ENCODE measurements around the gene SLC25A13. TPM values are rescaled to one million over a fixed set of nuclear protein-coding genes. Genes with fewer than 3 reads are reported as not detected.

SLC25A13 gene
- total RNA-seq, 1 experiment from 2014 or later = 77.2 TPM

- peaks cover 11% of the 10 kb centered on the region for H3K9me3 Mint-ChIP-seq
- H3K4me3 Mint-ChIP-seq = no peak overlapping the region
- no peak for DNase-seq (ENCODE audit: low spot score)
- peaks cover 3% of the 10 kb centered on the region for H3K4me1 Mint-ChIP-seq
- ATAC-seq = no peak
- H3K27ac Mint-ChIP-seq = no peak overlapping the region
- H3K36me3 Mint-ChIP-seq = peaks cover 5% of the 10 kb centered on the region
- POLR2A ChIA-PET = no interaction called here
- H3K27me3 Mint-ChIP-seq (ENCODE audit: low read depth) = no peaks in the 10 kb centered on the region
- CTCF ChIA-PET = no interaction called here
- TF ChIP-seq GTF2I (CRISPR knock-in tag; conservative IDR thresholded peaks at IDR 0.05) (no peak), ZNF396 (CRISPR knock-in tag; IDR thresholded peaks at IDR 0.05; ENCODE audit: borderline replicate concordance) (no peak), ELF4 (CRISPR knock-in tag; IDR thresholded peaks at IDR 0.05; ENCODE audit: low read depth) (no peak), ZNF121 (CRISPR knock-in tag; IDR thresholded peaks at IDR 0.05) (no peak), SMAD4 (CRISPR knock-in tag; IDR thresholded peaks at IDR 0.05) (no peak), GRHL2 (CRISPR knock-in tag; IDR thresholded peaks at IDR 0.05; ENCODE audit: insufficient replicate concordance, severe bottlenecking) (no peak), SP1 (CRISPR knock-in tag; conservative IDR thresholded peaks at IDR 0.05) (no peak), AFF4 (CRISPR knock-in tag; IDR thresholded peaks at IDR 0.05; ENCODE audit: borderline replicate concordance) (no peak), ZNF232 (CRISPR knock-in tag; IDR thresholded peaks at IDR 0.05) (no peak), E2F4 (CRISPR knock-in tag; IDR thresholded peaks at IDR 0.05; ENCODE audit: borderline replicate concordance, low read depth) (no peak), CREB1 (CRISPR knock-in tag; IDR thresholded peaks at IDR 0.05) (no peak)
- TF ChIP-seq, protein P1, sequence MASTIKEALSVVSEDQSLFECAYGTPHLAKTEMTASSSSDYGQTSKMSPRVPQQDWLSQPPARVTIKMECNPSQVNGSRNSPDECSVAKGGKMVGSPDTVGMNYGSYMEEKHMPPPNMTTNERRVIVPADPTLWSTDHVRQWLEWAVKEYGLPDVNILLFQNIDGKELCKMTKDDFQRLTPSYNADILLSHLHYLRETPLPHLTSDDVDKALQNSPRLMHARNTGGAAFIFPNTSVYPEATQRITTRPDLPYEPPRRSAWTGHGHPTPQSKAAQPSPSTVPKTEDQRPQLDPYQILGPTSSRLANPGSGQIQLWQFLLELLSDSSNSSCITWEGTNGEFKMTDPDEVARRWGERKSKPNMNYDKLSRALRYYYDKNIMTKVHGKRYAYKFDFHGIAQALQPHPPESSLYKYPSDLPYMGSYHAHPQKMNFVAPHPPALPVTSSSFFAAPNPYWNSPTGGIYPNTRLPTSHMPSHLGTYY (CRISPR knock-in tag; IDR thresholded peaks at IDR 0.05) = no peak
- TF ChIP-seq, protein P2, sequence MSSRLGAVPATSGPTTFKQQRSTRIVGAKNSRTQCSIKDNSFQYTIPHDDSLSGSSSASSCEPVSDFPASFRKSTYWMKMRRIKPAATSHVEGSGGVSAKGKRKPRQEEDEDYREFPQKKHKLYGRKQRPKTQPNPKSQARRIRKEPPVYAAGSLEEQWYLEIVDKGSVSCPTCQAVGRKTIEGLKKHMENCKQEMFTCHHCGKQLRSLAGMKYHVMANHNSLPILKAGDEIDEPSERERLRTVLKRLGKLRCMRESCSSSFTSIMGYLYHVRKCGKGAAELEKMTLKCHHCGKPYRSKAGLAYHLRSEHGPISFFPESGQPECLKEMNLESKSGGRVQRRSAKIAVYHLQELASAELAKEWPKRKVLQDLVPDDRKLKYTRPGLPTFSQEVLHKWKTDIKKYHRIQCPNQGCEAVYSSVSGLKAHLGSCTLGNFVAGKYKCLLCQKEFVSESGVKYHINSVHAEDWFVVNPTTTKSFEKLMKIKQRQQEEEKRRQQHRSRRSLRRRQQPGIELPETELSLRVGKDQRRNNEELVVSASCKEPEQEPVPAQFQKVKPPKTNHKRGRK (CRISPR knock-in tag; IDR thresholded peaks at IDR 0.05; ENCODE audit: borderline replicate concordance) = no peak
These were observed 103.1 kb downstream of the SLC25A13 start for GRCh38 chr7:96218664-96219243.

GRCh38 chr7:96217147-96217546, 104.8 kb downstream of the SLC25A13 start:
- ChIA-PET POLR2A (no interaction called here), CTCF (no interaction called here)
- H3K27me3 Mint-ChIP-seq (ENCODE audit: low read depth) = no peaks in the 10 kb centered on the region
- no peak overlapping the region for H3K4me3 Mint-ChIP-seq
- no peak for ATAC-seq
- H3K36me3 Mint-ChIP-seq = peaks cover 5% of the 10 kb centered on the region
- H3K4me1 Mint-ChIP-seq = peaks cover 4% of the 10 kb centered on the region
- H3K9me3 Mint-ChIP-seq = peaks cover 11% of the 10 kb centered on the region
- no peak for DNase-seq (ENCODE audit: low spot score)
- no peak overlapping the region for H3K27ac Mint-ChIP-seq
- TF ChIP-seq ZNF396 (CRISPR knock-in tag; IDR thresholded peaks at IDR 0.05; ENCODE audit: borderline replicate concordance) (no peak), ZNF121 (CRISPR knock-in tag; IDR thresholded peaks at IDR 0.05) (no peak), TP53 (CRISPR knock-in tag; IDR thresholded peaks at IDR 0.05) (no peak), MLX (CRISPR knock-in tag; IDR thresholded peaks at IDR 0.05) (no peak), STAT6 (CRISPR knock-in tag; conservative IDR thresholded peaks at IDR 0.05; ENCODE audit: low read depth) (no peak), ETV6 (CRISPR knock-in tag; IDR thresholded peaks at IDR 0.05) (no peak), ARID4B (CRISPR knock-in tag; IDR thresholded peaks at IDR 0.05; ENCODE audit: borderline replicate concordance) (no peak), NFATC4 (CRISPR knock-in tag; IDR thresholded peaks at IDR 0.05) (no peak)
